NK-92 (cell line): ENCODE data around the gene DMAC1.

Experiments
- DNase-seq: peaks from one replicate; lab custom pipeline; 2025; ENCODE audit not compliant: unreplicated experiment; lab: John Stamatoyannopoulos, UW

Gene DMAC1, protein sequence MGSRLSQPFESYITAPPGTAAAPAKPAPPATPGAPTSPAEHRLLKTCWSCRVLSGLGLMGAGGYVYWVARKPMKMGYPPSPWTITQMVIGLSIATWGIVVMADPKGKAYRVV

DNA sequence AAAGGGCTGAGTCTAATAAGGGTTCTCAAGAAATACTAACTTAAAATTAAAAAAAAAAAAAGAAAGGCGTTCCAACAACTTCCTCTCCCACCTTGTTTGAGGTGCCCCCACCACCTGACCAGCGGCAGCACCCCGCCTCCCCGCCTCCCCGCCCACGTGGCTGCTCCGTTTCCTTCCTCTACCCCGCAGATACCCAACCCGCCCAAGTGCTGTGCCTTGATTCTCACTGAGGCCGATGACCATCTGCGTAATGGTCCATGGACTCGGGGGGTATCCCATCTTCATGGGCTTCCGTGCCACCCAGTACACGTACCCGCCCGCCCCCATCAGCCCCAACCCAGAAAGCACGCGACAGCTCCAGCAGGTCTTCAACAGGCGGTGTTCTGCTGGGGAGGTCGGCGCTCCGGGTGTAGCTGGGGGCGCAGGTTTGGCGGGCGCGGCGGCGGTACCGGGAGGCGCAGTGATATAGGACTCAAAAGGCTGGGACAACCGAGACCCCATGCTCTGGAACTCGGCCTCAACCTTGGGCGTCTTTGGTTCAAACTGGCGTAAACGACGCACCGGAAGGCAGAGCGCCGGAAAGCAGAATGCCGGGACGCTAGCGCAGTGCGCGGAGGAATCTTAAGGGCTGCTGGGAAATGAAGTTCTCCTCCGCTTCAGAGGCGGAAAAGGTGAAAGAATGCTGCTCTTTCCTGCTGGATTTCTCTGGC lies at the start of gene DMAC1:
Gene DMAC1 (minus strand): TSS at position 545 of the 710 bp plus-strand sequence. CDS start 44 bp downstream, at position 501.
- no peak for DNase-seq

DNA sequence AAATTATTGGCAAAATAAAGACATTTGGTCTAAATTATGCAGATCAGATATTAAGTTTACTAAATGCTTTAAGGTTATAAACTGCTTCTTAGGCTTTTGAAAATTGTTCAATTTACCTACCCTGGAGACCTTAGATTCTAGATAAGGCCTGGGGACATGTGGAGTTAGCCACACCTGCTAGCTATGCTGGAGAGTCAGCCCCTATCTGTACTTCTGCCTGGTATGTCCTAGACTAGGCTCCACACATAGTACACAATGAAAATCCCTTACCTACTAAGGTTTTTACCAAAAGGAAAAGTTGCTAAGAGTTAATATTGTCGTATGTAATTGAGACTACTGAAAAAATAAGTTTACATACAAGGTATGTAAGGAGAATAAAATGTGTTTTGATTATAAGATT lies 49.8 kb upstream of the DMAC1 start:
- DNase-seq = no peak

DNA sequence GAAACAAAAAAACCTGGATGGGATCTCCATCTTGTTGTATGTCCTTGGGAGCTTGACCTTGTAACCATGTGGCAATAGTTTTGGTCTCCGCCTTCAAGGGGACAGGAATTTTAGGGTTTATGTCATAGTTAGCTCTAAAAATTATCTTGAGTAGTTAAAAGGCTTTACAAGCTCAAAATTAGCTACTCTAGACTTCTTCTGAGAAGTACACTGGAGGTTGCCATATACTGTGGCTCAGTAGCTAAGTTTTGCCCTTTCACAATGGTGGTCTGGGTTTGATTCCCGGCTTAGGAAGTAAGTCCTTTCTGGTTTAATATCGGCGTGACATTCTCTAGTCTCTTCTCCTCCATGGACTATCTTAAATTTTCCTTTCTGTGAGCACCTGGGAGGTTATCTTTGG lies 48.9 kb upstream of the DMAC1 start:
- DNase-seq = no peak

DNA sequence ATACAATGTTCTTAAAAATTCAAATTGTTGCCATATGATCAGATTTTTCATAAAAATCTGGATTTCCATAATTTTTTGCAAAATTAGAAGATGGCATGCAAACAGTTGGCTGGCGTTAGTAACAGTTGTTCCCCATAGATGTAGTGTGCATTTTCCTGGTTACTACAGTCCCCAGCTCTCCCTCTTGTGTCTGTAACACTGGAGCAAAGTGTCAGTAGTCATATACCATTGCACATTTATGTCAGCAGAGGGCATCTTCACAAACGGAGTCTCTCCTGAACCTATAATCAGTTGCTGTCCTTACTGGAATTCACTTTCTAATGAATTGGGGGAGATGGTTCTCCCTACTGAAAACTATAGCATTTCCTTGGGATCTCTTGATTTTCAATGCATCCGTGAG lies 44.7 kb upstream of the DMAC1 start:
- no peak for DNase-seq

DNA sequence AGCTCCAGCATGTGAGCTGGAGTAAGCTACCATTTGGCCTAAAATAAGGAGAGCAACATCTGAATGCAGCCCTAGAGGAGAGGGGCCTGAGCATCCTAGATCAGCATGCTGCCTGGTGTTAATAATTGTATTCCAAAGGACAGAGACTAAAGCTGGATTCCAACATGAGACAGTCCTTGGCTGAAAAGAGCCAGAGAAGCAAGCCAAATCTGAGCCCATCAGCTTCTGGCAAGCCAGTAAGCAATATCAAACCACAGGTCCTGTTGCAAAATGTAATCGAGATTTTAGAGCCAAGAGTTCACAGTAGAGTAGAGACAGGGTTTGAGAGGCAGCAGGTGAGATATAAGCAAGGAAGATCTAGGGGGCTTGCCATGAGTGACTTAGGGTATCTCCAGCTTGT lies 42.3 kb upstream of the DMAC1 start:
- DNase-seq = no peak

DNA sequence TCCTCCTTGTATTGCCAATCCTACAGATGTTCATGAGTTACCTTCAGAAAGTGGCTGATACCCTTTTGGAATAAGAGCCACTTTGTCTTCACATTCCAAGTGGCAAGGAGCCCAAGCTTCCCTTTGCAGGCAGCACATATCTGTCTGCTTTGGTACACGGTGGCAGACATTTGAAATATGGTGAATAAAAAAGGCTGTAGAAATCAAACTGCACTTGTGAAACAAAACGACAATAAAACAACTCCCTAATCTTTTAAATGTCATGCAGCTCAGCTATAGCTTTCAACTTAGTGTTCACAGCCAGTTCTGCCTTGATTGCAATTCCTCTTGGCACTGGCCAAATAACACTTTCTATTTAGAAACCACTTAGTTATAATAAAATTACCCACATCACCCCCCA lies 35.0 kb upstream of the DMAC1 start:
- DNase-seq = no peak

DNA sequence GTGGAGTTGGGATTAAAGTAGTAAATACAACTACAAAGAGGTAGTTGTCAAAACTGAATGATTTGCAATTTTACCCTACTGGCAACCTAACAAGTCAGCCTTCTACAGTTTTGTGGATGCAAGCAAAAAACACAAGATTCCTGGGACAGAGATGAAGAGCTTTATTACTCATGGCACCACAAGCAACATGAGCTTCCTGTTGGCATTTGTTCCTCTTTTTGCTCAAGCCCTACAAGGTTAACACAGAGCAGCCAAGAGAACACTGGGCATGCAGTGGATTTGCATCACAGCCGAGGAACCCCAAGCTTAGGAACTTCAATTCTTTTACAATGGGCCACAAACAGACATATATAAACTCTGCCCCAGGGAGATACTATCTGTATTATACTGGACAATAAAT lies 28.8 kb upstream of the DMAC1 start:
- no peak for DNase-seq

DNA sequence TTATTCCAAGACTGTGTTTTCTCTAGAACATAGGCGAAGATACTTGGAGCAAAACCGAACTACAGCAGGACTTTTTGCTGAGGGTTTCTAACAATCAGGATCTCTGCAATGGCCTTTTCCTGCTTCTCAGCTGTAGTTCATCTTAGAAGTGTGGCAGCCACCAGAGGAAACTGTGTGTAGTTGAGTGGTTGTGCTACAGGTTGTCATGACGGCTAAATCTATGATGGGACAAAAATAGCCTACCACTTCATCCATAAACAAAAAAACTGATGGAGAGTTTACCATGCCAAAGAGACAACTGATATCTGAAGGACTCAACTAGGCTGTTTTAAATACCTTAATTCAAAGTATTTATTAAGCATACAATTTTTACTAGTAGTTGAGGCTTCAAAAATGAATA lies 28.2 kb upstream of the DMAC1 start:
- no peak for DNase-seq

DNA sequence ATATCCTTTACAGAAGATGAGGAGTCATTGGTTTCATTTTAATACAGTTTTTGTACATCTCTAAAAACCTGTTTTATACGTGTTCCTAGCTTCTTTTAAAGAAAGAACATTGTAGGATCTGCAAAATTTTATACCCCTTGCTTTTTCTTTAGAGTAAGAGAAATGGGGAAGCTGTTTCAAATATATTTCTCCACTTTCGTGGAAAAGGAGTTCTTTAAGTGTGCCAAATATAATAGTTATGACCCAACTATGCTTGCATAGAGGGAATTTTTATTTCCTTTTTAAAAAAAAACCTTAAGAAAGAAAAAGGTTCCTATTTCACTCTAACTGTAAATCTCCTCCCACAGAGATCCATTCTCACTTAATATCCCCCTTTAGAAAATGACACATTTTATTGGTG lies 27.5 kb upstream of the DMAC1 start:
- DNase-seq = no peak

DNA sequence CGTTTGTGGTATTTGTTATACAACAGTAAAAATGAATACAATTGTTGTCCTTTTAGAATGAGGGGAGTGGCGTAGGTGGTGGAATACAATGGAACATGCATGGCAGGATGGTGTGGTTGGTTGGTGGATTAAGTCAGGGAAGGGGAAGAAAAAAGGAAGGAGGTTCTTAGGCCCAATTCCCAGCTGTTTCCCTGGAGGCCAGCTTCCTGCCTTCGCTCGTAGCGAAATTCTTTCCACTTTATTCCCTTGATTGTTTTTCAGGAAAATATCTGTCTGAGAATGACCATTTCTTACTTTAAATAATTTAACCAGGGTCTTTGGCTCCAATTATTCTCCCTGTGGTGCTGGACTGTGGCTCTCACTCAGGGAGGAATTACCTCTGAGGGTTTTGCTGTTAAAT lies 24.1 kb upstream of the DMAC1 start:
- DNase-seq = no peak

DNA sequence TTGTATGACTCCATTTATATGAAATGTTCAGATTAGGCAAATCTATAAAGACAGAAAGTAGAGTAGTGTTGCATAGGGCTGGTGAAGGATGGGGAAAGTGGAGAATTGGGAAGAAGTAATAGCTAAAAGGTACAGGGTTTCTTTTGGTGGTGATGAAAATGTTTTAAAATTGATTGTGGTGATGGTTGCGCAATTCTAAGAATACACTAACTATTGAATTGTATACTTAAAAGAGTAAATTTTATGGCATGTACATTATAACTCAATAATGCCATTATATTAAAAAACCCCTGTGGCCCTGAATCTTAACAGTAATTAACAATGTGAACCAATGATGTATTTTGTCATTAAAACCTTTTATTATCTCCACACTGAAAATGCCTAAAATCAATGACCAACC lies 20.4 kb upstream of the DMAC1 start:
- DNase-seq = no peak

DNA sequence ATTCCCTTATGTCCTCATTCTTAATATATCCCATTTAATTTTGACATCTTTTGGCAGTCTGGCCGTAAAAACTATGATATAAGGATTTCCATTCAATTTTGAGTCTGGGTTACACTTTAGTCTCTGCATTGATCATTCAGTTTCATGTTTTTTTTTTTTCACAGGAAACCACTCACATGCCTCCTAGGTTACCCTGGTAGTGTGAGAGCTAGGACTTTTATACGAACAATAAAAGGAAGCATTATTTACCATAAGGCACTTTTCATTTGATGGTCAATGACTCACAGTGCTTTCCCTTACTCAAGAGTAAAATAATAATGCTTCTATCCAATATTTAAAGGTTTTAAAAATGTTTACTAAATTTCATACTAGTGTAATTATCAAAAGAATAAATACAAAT lies 16.4 kb upstream of the DMAC1 start:
- no peak for DNase-seq

DNA sequence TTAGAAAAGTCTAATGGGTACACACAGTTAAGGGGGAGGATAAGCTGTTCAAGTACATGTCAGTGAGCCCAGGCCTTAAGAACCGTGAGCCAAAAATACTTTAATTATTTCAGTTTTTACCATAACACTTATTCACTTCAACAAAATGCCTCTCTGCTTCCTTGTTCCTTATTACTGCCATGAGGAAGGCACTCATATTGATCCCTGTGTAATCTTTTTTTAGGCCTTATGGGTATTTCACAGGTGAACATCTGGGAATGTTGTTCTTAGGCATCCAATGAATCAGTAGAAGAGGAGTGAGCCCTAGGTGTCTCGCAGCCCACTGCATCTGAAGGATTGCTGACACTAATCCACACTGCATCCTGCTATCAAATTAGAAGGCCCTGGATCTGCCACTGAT lies 13.5 kb upstream of the DMAC1 start:
- DNase-seq = no peak

DNA sequence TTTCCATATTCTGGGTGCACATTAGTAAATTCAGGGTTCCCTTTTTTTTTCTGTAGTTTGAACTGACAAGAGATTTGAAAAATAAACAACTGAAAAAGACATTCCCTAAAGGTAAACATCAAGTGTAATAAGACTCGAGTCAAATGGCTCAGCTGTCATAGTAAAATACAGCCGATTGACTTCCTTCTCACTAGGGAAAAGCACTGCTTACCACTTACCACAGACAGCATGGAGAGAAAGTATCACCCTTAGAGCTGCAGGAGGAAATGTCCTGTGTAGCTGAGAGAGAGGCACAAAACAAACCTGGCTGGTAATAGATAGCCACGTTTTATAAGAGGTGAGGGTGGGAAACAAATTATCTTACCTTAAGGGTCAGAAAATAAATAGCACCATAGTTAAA lies 12.1 kb upstream of the DMAC1 start:
- DNase-seq = no peak

DNA sequence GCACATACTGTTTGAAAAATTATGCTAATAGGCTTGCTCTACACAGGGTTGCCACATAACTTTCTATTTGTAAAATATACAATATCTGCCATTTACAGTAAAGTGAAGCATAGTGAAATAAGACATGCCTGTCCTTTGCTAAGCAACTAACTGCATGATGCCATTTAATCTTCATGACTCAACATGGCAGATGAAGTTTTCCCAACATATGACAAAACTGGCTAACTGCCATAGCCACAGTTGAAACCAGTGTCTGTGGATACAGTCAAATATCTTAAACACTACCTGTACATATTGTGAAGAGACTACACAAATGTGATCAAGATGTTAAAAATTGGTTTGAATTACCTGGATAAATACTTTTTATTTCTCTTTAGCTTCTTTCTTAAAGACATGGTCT lies 3.1 kb upstream of the DMAC1 start:
- no peak for DNase-seq

DNA sequence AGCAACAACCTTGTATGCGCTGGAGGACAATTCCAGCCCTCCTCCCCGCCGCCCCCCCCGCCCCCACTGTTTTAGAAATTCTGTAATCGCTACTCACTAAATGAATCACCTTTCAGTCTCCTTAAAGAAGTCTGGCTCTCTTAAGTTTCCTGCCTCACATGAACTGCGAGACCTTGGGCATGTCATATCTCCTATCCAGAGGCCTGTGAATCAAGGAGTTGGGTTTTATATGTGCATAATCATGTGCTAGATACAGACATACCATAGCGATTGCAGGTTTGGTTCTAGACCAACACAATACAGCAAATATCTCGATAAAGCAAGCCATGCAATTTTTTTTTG lies 337 bp upstream of the DMAC1 start:
- no peak for DNase-seq

DNA sequence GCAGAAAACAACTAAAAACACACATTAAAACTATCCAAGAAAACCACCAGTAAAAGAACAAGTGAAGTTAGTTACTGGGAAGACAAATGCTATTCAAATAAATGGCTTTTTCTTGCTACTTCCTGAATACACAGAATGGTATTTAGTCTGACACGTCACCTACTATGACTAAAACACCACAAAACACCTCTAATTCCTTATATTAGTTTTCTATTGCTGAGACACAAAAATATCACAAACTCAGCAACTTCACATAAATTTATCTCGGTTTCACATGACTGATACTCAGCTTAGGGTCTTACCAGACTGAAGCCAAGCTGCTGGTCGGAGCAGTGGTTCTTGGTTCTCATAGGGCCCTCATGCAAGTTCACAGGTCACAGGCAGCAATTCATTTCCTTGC lies 5.4 kb downstream of the DMAC1 start:
- no peak for DNase-seq

DNA sequence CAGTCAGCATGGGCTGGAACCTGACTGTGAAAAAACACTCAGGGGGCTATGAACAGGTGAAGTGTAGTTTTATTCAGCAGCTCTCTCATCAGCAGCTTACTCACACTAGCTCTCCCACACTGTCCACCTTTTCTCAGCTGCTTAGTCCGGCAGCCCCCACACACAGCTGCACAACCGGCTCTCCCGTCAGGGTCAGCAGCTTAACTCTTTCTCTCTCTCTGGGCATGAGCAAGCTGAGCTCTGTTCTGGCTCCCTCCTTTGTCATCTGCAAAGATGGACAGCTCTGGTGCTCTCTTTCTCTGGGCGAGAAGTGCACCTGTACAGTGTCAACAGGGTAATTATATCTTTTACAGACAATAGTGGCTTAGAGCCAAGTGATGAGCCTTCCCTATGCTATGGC lies 8.2 kb downstream of the DMAC1 start:
- no peak for DNase-seq

DNA sequence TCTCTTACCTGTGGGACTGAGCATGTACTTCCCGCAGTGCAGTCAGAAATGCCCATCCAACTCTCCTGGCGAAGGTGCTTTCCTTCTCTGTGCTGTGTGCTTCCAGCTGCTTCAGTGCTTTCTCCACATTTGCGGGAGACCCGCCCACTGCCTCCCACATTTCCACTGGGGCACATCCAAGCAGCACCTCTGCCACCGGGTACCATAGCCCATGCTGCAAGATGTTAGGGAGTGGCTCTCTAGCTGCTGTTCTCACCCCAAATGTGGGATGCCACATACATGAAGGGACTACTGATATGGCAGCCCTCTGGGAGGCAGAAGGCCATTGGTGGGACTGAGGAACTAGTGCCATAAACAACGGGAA lies 8.8 kb downstream of the DMAC1 start:
- no peak for DNase-seq

DNA sequence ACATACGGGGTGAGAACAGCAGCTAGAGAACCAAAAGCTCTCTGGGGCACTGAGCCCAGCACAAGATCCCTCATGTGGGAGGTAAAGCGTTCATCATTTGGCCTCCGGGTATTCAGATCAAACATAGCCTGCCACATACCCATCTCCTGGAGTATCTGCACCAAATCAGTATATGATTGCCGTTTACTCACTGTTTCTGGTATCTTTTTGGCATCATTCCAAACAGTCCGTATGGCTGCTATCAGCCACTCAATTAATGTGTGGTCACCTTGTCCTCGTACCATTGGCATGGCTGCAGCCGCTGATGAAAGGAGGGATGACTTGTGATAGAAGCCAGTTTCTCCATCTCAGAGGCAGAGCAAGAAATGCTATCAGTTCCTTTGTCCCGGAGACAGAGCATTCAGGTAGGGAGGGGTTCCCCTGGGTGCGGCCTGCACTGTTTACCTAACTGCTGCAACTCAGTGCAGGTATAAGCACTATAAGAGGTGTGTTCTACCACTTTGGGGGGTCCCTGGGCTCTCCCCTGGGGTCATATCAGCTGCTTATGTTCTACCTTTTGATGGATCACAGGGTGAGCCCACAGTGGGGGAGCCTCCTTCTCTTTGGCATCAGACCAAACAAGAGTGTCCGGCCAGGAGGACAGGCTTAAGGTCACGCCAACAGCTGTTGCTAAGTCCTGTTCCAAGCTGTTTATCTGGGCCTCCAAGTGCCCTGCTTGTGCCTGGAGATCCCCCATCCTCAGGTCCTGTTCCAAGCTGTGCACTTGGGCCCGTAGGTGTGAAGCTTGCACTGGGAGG lies 9.4 kb downstream of the DMAC1 start:
- DNase-seq = no peak

DNA sequence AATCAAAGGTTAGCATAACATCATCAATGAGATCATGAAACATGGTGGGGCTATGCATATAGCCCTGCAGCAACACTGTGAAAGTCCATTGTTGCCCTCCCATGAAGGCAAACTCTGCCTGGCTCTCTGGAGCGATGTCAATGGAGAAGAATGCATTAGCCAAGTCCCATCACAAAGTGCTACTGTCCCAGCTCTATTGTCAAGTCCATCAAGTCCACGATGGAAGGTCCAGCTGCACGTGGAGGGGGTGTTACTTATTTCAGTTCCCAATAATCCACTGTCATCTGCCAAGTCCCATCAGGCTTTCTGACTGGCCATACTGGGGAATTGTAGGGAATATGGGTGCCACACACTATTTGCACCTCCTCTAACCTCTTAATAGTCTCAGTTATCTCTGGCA lies 10.8 kb downstream of the DMAC1 start:
- DNase-seq = no peak

DNA sequence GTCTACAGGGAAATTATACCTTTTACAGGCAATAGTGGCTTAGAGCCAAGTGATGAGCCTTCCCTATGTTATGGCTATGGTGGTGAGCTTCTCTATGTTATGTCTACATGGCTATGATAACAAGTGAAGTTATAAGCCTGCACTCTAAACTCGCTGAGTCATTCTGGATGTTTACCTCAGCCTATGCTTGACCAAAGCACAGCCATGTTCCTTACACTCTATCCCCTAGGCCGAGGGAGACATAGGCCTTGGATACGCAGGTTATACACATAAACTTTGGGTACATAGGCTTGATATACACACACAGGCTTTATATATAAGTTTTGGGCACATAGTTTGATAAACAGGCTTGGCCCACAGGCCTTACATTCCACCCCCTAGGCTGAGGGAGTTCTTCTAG lies 13.8 kb downstream of the DMAC1 start:
- no peak for DNase-seq

DNA sequence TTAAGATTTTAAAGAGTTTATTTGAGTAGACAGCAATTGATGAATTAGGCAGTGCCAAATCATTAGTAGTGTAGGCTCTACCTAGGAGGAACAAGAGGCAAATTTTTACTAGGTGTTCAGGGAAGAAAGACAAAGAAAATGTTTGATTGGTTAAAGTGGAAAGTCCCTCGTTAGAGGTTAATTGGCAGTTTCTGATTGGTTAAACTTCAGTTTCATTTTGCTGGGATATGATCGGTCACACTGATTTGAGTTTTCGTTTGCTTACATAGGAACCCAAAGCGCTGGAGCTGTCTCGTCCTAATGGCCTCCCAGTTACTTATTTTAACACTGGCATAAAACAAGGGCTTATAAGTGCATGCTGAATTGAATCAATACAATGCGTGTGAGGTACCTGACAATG lies 15.1 kb downstream of the DMAC1 start:
- DNase-seq = no peak
